ENCODE data around the gene SPO11.
A peak's percentile ranks its signal among the peaks of the same experiment; 100 is the strongest.

The SPO11 gene

GRCh38 chr20:57351042-57351783, 21.6 kb downstream of the SPO11 start, which contains the start of gene RAE1:
RAE1 (plus strand) TSS chr20:57351255; CDS start chr20:57354039, 2,784 bp downstream.
- WGBS, 2 experiments = 0 to 1% methylated on average over 64 of the region's 64 CpGs
- H3K9me3 ChIP-seq (ENCODE audit: control insufficient read depth, low read length) = no peaks in the 10 kb centered on the region
- no peaks in the 10 kb centered on the region for H3K27me3 ChIP-seq (ENCODE audit: control insufficient read depth, insufficient read depth, low read length, poor library complexity, severe bottlenecking)
- H3K4me3 ChIP-seq (ENCODE audit: insufficient read depth, low read depth, low read length) = peak within 1 kb of the TSS; percentile 83
- peak within 1 kb of the TSS; percentile 65 for H3K27ac ChIP-seq (ENCODE audit: insufficient read depth, low read depth, low read length, poor library complexity, severe bottlenecking)
- H3K4me1 ChIP-seq (ENCODE audit: control insufficient read depth, insufficient read depth, low read length) = peaks cover 9% of the 10 kb centered on the region
- H3K36me3 ChIP-seq (ENCODE audit: control insufficient read depth, insufficient read depth, low read length) = peaks cover 9% of the 10 kb centered on the region

DNA sequence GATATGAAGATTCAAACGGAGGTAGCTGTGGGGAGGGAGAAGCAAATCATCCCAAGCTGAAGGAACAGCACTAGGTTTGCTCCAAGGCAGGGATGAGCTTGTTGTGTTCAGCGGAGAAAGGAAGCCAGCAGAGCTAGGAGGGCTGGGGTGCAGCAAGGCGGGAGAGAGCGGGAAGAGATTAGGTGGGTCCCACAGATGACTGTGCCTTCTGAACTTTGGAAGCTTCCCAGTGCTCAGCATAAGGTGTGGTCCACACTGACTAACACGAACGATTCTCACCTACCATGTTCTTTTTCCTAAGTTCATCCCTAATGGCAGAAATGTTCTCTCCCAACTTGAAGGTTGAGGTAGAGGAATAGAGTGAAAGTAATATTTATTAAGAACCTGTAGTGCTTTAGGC, 22.7 kb downstream of the SPO11 start:
- Histone ChIP-seq H3K4me3 (ENCODE audit: insufficient read depth, low read depth, low read length) (peak overlapping the region; percentile 83), H3K27ac (ENCODE audit: insufficient read depth, low read depth, low read length, poor library complexity, severe bottlenecking) (no peak overlapping the region), H3K36me3 (ENCODE audit: control insufficient read depth, insufficient read depth, low read length) (peaks cover 20% of the 10 kb centered on the region), H3K9me3 (ENCODE audit: control insufficient read depth, low read length) (no peaks in the 10 kb centered on the region), H3K27me3 (ENCODE audit: control insufficient read depth, insufficient read depth, low read length, poor library complexity, severe bottlenecking) (no peaks in the 10 kb centered on the region), H3K4me1 (ENCODE audit: control insufficient read depth, insufficient read depth, low read length) (peaks cover 9% of the 10 kb centered on the region)
- 88 to 89% methylated on average over 6 of the region's 6 CpGs for WGBS, 2 experiments

- Histone ChIP-seq H3K9me3 (ENCODE audit: control insufficient read depth, low read length) (no peaks in the 10 kb centered on the region), H3K27ac (ENCODE audit: insufficient read depth, low read depth, low read length, poor library complexity, severe bottlenecking) (no peak overlapping the region), H3K27me3 (ENCODE audit: control insufficient read depth, insufficient read depth, low read length, poor library complexity, severe bottlenecking) (no peaks in the 10 kb centered on the region), H3K4me1 (ENCODE audit: control insufficient read depth, insufficient read depth, low read length) (peaks cover 9% of the 10 kb centered on the region), H3K36me3 (ENCODE audit: control insufficient read depth, insufficient read depth, low read length) (peaks cover 20% of the 10 kb centered on the region), H3K4me3 (ENCODE audit: insufficient read depth, low read depth, low read length) (no peak overlapping the region)
- WGBS, 2 experiments = 94 to 95% methylated on average over 9 of the region's 9 CpGs
Measured at GRCh38 chr20:57353351-57353750, 23.7 kb downstream of the SPO11 start.

GRCh38 chr20:57361517-57361916, 31.9 kb downstream of the SPO11 start:
- no peaks in the 10 kb centered on the region for H3K9me3 ChIP-seq (ENCODE audit: control insufficient read depth, low read length)
- H3K4me3 ChIP-seq (ENCODE audit: insufficient read depth, low read depth, low read length) = no peak overlapping the region
- H3K27me3 ChIP-seq (ENCODE audit: control insufficient read depth, insufficient read depth, low read length, poor library complexity, severe bottlenecking) = no peaks in the 10 kb centered on the region
- no peak overlapping the region for H3K27ac ChIP-seq (ENCODE audit: insufficient read depth, low read depth, low read length, poor library complexity, severe bottlenecking)
- H3K4me1 ChIP-seq (ENCODE audit: control insufficient read depth, insufficient read depth, low read length) = no peaks in the 10 kb centered on the region
- peaks cover 40% of the 10 kb centered on the region for H3K36me3 ChIP-seq (ENCODE audit: control insufficient read depth, insufficient read depth, low read length)
- WGBS, 2 experiments = 94 to 97% methylated on average over 6 of the region's 6 CpGs

DNA sequence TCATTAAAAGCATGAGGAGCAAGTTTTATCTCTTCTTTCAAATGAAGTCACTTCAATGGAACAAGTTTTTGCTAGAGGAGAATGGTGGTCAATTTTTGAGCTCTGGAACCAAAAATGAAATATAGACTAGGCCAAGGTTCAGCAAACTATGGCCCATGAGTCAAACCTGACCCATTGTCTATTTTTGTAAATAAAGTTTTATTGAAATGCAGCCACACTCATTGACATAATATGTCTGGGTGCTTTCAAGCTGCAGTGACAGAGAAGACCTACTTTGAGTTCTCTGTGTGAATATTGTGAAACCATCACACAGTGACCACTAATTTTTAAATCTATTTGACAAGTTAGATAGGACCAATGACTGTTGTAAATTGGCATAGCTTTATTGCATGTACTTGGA, 34.8 kb downstream of the SPO11 start:
- H3K9me3 ChIP-seq (ENCODE audit: control insufficient read depth, low read length) = no peaks in the 10 kb centered on the region
- no peaks in the 10 kb centered on the region for H3K27me3 ChIP-seq (ENCODE audit: control insufficient read depth, insufficient read depth, low read length, poor library complexity, severe bottlenecking)
- H3K36me3 ChIP-seq (ENCODE audit: control insufficient read depth, insufficient read depth, low read length) = peaks cover 56% of the 10 kb centered on the region
- H3K4me1 ChIP-seq (ENCODE audit: control insufficient read depth, insufficient read depth, low read length) = no peaks in the 10 kb centered on the region
- no peak overlapping the region for H3K4me3 ChIP-seq (ENCODE audit: insufficient read depth, low read depth, low read length)
- no peak overlapping the region for H3K27ac ChIP-seq (ENCODE audit: insufficient read depth, low read depth, low read length, poor library complexity, severe bottlenecking)

- peaks cover 56% of the 10 kb centered on the region for H3K36me3 ChIP-seq (ENCODE audit: control insufficient read depth, insufficient read depth, low read length)
- WGBS, 2 experiments = 88 to 93% methylated on average over 3 of the region's 3 CpGs
Measured at GRCh38 chr20:57369596-57369995, 40.0 kb downstream of the SPO11 start.

DNA sequence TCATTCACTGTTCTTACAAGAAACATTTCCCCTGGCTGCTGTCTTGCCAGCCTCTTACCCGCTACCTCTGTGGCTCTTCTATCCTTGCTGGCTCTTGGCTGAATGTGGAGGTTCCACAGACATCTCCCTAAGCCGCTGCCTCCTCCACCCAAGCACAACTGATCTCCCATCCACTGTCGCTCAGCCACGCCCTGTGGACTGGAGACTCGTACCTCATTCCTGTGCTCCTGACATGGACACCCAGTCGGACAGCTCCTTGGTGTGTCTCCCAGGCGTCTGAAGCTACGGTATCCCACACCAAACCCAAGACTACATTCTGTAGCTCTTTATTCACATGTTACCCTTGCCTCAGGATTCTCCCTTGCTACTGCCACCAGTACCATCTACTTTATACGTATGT, 40.7 kb downstream of the SPO11 start:
- H3K4me3 ChIP-seq (ENCODE audit: insufficient read depth, low read depth, low read length) = no peak overlapping the region
- H3K36me3 ChIP-seq (ENCODE audit: control insufficient read depth, insufficient read depth, low read length) = peaks cover 59% of the 10 kb centered on the region
- no peak overlapping the region for H3K27ac ChIP-seq (ENCODE audit: insufficient read depth, low read depth, low read length, poor library complexity, severe bottlenecking)
- WGBS, 2 experiments = 96% methylated on average over 8 to 9 of the region's 9 CpGs
- H3K9me3 ChIP-seq (ENCODE audit: control insufficient read depth, low read length) = no peaks in the 10 kb centered on the region
- H3K27me3 ChIP-seq (ENCODE audit: control insufficient read depth, insufficient read depth, low read length, poor library complexity, severe bottlenecking) = no peaks in the 10 kb centered on the region
- no peaks in the 10 kb centered on the region for H3K4me1 ChIP-seq (ENCODE audit: control insufficient read depth, insufficient read depth, low read length)

More at GRCh38 chr20:57369596-57369995, 40.0 kb downstream of the SPO11 start:
- Histone ChIP-seq H3K9me3 (ENCODE audit: control insufficient read depth, low read length) (no peaks in the 10 kb centered on the region), H3K27me3 (ENCODE audit: control insufficient read depth, insufficient read depth, low read length, poor library complexity, severe bottlenecking) (no peaks in the 10 kb centered on the region), H3K4me1 (ENCODE audit: control insufficient read depth, insufficient read depth, low read length) (no peaks in the 10 kb centered on the region), H3K27ac (ENCODE audit: insufficient read depth, low read depth, low read length, poor library complexity, severe bottlenecking) (no peak overlapping the region), H3K4me3 (ENCODE audit: insufficient read depth, low read depth, low read length) (no peak overlapping the region)

DNA sequence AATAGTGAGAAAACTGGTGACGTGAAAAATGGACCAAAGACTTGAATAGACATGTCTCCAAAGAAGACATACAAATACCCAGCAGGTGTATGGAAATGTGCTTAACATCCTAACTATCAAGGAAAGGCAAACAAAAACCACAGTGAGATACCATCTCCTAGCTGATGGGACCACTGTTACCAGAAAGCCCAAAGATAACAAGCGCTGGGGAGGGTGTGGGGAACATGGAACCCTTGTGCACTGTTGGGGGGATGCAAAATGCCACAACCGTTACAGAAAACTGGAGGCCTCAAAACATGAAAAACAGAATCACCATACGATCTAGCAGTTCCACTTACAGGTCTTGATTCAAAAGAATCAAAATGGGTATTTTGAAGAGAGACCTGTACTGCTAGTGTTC, 41.8 kb downstream of the SPO11 start:
- Histone ChIP-seq H3K4me1 (ENCODE audit: control insufficient read depth, insufficient read depth, low read length) (no peaks in the 10 kb centered on the region), H3K36me3 (ENCODE audit: control insufficient read depth, insufficient read depth, low read length) (peaks cover 67% of the 10 kb centered on the region), H3K9me3 (ENCODE audit: control insufficient read depth, low read length) (no peaks in the 10 kb centered on the region), H3K4me3 (ENCODE audit: insufficient read depth, low read depth, low read length) (no peak overlapping the region), H3K27me3 (ENCODE audit: control insufficient read depth, insufficient read depth, low read length, poor library complexity, severe bottlenecking) (no peaks in the 10 kb centered on the region), H3K27ac (ENCODE audit: insufficient read depth, low read depth, low read length, poor library complexity, severe bottlenecking) (no peak overlapping the region)
- WGBS, 2 experiments = 92 to 94% methylated on average over 4 of the region's 4 CpGs

DNA sequence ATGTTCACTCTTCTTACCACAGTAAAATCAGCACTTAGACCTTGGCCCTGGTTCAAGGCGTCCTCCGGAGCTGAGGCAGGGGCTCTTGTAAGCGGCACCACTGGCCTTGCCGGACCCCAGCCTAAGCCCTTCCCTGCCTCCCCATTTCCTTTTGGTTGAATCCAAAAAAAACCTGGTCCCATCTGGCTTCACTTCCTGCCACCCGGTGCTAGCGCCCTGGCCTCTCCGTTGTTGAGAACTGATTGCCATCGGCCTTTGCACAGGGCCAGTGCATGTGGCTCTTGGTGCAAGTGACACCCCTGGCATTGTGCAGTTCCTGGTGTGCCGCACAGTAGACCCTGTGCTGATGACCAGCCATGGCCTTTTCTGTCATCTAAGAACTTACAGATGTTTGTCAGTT, 42.6 kb downstream of the SPO11 start:
- 94 to 96% methylated on average over 9 of the region's 9 CpGs for WGBS, 2 experiments
- Histone ChIP-seq H3K9me3 (ENCODE audit: control insufficient read depth, low read length) (no peaks in the 10 kb centered on the region), H3K36me3 (ENCODE audit: control insufficient read depth, insufficient read depth, low read length) (peaks cover 70% of the 10 kb centered on the region), H3K27ac (ENCODE audit: insufficient read depth, low read depth, low read length, poor library complexity, severe bottlenecking) (no peak overlapping the region), H3K4me1 (ENCODE audit: control insufficient read depth, insufficient read depth, low read length) (no peaks in the 10 kb centered on the region), H3K4me3 (ENCODE audit: insufficient read depth, low read depth, low read length) (no peak overlapping the region), H3K27me3 (ENCODE audit: control insufficient read depth, insufficient read depth, low read length, poor library complexity, severe bottlenecking) (no peaks in the 10 kb centered on the region)

GRCh38 chr20:57372581-57373350, 43.2 kb downstream of the SPO11 start:
- WGBS, 2 experiments = 94 to 96% methylated on average over 25 of the region's 25 CpGs
- Histone ChIP-seq H3K4me1 (ENCODE audit: control insufficient read depth, insufficient read depth, low read length) (no peaks in the 10 kb centered on the region), H3K36me3 (ENCODE audit: control insufficient read depth, insufficient read depth, low read length) (peaks cover 67% of the 10 kb centered on the region)

More at GRCh38 chr20:57372581-57373350, 43.2 kb downstream of the SPO11 start:
- no peak overlapping the region for H3K27ac ChIP-seq (ENCODE audit: insufficient read depth, low read depth, low read length, poor library complexity, severe bottlenecking)
- no peaks in the 10 kb centered on the region for H3K27me3 ChIP-seq (ENCODE audit: control insufficient read depth, insufficient read depth, low read length, poor library complexity, severe bottlenecking)
- no peaks in the 10 kb centered on the region for H3K9me3 ChIP-seq (ENCODE audit: control insufficient read depth, low read length)
- H3K4me3 ChIP-seq (ENCODE audit: insufficient read depth, low read depth, low read length) = no peak overlapping the region

All from ectodermal cell (in vitro differentiated cells).